Spleen (tissue), 7 donors: ENCODE measurements around the gene RILPL1.

ENCODE experiments used
- CTCF ChIP-seq, 11 experiments: fragments of 200-600 bp in 7 of 11; fragments of 450-650 bp in 4 of 11; sonication (generic) in 4 of 11; IDR thresholded peaks in 8 of 11; conservative IDR thresholded peaks in 3 of 11; 1 replicate in 7 of 11; 2 replicates in 4 of 11; pipeline versions ENCODE4 v1.4.0 to v1.8.0; 2016 to 2021; ENCODE audit warnings: antibody characterized with exemption in 11 of 11, inconsistent platforms in 4 of 11, mild to moderate bottlenecking in 1 of 11
- POLR2A ChIP-seq, 3 donors: fragments of 450-650 bp; IDR thresholded peaks; one replicate each; pipeline ENCODE4 v1.5.1; 2017; ENCODE audit warnings: antibody characterized with exemption in 3 of 3, mild to moderate bottlenecking in 1 of 3
- POLR2AphosphoS5 ChIP-seq, 3 donors: sonication (generic); formaldehyde crosslinking; IDR thresholded peaks; one replicate each; pipeline ENCODE4 v1.5.1; 2017; ENCODE audit warnings: antibody characterized with exemption in 3 of 3
- donor health status: DM: no; HTN: no; CAD: no; lungs with moderate emphysema.
- donor health status: DM: no; HTN: no; CAD: no.
- donor health status: DM: no; HTN: no; CAD: no.

- no peak for TF ChIP-seq CTCF (IDR thresholded peaks at IDR 0.05 in 8 of 11, conservative IDR thresholded peaks at IDR 0.05 in 3 of 11)
- no peak for TF ChIP-seq POLR2A (IDR thresholded peaks at IDR 0.05)
- TF ChIP-seq POLR2AphosphoS5 (IDR thresholded peaks at IDR 0.05): no peak
Observed at GRCh38 chr12:123550700-123551099, 17.2 kb upstream of the RILPL1 start.
